Activated naive CD4-positive, alpha-beta T cell treated with anti-CD3 and anti-CD28 coated beads for 36 hours (primary cell): ENCODE measurements around the gene JPH2. TPM values are rescaled to one million over a fixed set of nuclear protein-coding genes. Genes with fewer than 3 reads are reported as not detected.

Source experiments
- CTCF ChIA-PET: fragments of 350-600 bp; sonication (Branson Sonifier 250); formaldehyde crosslinking; loops from one replicate; lab custom pipeline; 2021; ENCODE audit warnings: antibody characterized with exemption; lab: Charles Lee
- DNase-seq: peaks from one replicate; pipeline ENCODE4 v3.0.0-alpha.2; 2020
- H3K27ac Mint-ChIP-seq: one replicate; pipeline ENCODE4 v1.8.0; 2021; ENCODE audit warnings: mild to moderate bottlenecking, mixed read lengths
- H3K27me3 Mint-ChIP-seq: one replicate; pipeline ENCODE4 v1.8.0; 2021; ENCODE audit warnings: low read depth, mixed read lengths
- H3K36me3 Mint-ChIP-seq: one replicate; pipeline ENCODE4 v1.8.0; 2021; ENCODE audit warnings: low read depth, mixed read lengths
- H3K4me1 Mint-ChIP-seq: one replicate; pipeline ENCODE4 v1.8.0; 2021; ENCODE audit warnings: low read depth, mixed read lengths
- H3K4me3 Mint-ChIP-seq: one replicate; pipeline ENCODE4 v1.8.0; 2021; ENCODE audit warnings: mild to moderate bottlenecking, moderate library complexity, mixed read lengths
- H3K9me3 Mint-ChIP-seq: one replicate; pipeline ENCODE4 v1.8.0; 2021; ENCODE audit warnings: mixed read lengths
- intact Hi-C: fragments of 100-400 bp; cut with micrococcal nuclease; formaldehyde crosslinking; loops from one replicate; pipeline ENCODE4 v1.15.1; 2023
- total RNA-seq, 2 experiments: library from RNA; stranded (reverse); gene quantifications; one replicate each; pipeline ENCODE4 v1.2.3, GENCODE V29; 2021

JPH2 gene
- total RNA-seq, 2 experiments from 2014 or later, result not detected

DNA sequence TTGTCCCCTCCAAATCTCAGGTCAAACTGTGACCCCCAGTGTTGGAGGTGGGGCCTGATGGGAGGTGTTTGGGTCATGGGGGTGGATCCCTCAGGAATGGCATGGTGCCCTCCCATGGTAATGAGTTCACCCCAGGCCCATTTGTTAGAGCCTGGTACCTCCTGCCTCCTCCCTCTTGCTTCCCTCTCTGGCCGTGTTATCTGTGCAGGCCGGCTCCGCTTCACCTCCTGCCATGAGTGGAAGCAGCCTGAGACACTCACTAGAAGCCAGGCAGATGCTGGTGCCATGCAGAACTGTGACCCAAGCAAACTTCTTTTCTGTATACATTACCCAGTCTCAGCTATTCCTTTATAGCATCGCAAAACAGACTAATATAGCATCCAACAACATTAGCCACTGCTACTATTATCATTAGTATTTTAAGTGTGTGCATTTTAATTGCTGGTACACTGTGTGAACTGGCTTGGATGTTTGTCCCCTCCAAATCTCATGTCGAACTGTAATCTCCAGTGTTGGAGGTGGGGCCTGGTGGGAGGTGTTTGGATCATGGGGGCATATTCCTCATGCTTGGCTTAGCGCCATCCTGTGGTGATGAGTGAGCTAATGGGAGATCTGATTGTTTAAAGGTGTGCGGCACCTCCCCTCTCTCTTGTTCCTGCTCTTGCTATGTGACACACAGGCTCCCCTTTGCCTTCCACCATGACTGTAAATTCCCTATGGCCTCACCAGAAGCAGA lies 35.8 kb upstream of the JPH2 start:
- Mint-ChIP-seq H3K27me3 (no peaks in the 10 kb centered on the region), H3K36me3 (no peaks in the 10 kb centered on the region), H3K9me3 (no peaks in the 10 kb centered on the region), H3K4me1 (peaks cover 33% of the 10 kb centered on the region), H3K4me3 (no peak overlapping the region), H3K27ac (no peak overlapping the region)
- intact Hi-C loops, result no loop called here
- CTCF ChIA-PET, result interaction anchor here (3.9 kb wide), 1 partner anchor 89 kb away, joined by 24 read pairs; the partner anchor contains the start of gene FITM2
- peak; percentile 30 for DNase-seq

DNA sequence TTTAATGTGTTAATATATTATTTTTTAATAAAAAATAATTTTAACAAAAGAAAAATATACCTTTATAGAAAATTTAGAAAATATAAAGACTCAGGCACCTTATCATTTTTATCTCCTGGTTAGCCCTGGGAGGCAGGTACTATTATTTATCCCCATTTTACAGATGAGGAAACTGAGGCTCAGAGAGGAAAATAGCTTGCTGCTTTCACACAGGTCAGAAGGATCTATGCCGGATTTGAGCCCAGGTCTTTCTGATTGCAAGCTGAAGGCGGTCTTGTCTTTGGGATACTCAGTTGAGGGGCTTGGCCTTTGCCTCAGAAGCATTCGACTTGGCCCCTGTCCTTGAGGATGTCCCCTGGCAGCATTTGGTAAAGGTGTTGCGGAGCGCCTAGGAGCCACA lies 35.0 kb upstream of the JPH2 start:
- peaks cover 40% of the 10 kb centered on the region for H3K4me1 Mint-ChIP-seq

DNA sequence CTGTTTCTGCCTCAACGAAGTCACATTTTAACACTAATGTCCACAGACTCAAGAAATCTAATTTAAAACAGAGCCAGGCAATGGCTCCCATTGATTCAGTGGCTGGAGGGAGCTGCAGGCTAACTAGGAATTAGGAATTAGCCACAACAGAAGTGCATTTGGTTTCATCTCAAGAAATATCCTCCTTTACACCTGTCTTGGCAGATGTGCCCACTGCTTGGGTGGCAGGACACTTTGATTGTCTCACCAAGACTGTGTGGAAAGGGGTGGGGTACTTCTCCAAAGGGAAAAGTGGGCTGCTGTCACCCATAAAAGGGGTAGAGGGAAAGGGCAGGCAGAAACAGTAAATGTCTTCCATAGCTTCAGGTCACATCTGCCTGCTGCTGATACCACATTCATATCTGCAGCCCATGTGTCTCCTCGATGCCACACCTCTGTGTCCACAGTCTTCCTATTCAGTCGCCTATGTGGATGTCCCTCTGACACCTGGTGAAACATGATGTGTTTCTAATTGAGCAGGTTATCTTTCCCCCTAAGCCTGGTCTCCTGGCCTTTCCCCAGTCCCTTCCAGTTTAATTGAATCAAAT lies 34.5 kb upstream of the JPH2 start:
- Mint-ChIP-seq H3K27me3 (no peaks in the 10 kb centered on the region), H3K27ac (no peak overlapping the region), H3K4me3 (no peak overlapping the region), H3K36me3 (no peaks in the 10 kb centered on the region), H3K4me1 (peaks cover 40% of the 10 kb centered on the region), H3K9me3 (no peaks in the 10 kb centered on the region)
- intact Hi-C loops, result no loop called here
- CTCF ChIA-PET, result interaction anchor here (1.5 to 10.2 kb wide), 2 partner anchors 9 to 90 kb away, joined by 4 to 377 read pairs; partner anchors contain the start of gene FITM2
- no peak for DNase-seq

More for the DNA sequence above, 35.0 kb upstream of the JPH2 start:
- DNase-seq, result no peak
- intact Hi-C loops, result no loop called here
- CTCF ChIA-PET, result interaction anchor here (1.5 kb wide), 1 partner anchor 10 kb away, joined by 4 read pairs; no protein-coding TSS in a partner anchor
- Mint-ChIP-seq H3K27me3 (no peaks in the 10 kb centered on the region), H3K36me3 (no peaks in the 10 kb centered on the region), H3K4me3 (no peak overlapping the region), H3K27ac (no peak overlapping the region), H3K9me3 (no peaks in the 10 kb centered on the region)

DNA sequence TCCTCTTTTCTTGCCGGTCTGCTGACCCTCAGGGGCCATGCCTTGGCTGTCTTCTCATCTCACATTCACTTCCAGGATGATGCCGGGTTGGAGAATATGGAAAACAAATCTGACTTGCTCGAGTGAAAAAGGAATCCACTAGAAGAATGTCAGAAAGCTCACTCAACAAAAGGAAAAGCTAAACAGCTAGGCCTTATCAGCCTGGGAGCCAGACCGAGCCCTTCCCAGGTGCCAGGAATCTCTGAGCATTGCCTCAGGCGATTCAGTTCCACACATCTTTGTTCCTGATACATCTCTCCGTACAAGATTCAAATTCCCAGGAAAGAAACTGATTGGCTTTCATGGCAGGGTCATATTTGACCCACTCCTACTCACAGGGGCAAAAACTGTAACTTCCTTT lies 32.8 kb upstream of the JPH2 start:
- no peaks in the 10 kb centered on the region for H3K36me3 Mint-ChIP-seq
- H3K27me3 Mint-ChIP-seq, result no peaks in the 10 kb centered on the region
- CTCF ChIA-PET, result interaction anchor here (0.6 to 10.2 kb wide), 4 partner anchors 29 to 256 kb away, joined by 3 to 377 read pairs (median 54); partner anchors contain the start of genes FITM2 and TTPAL
- peak overlapping the region; percentile 79 for H3K27ac Mint-ChIP-seq
- DNase-seq, result no peak
- H3K4me3 Mint-ChIP-seq, result peak overlapping the region; percentile 5
- peaks cover 47% of the 10 kb centered on the region for H3K4me1 Mint-ChIP-seq
- intact Hi-C loops, result loop anchor here (5.0 to 10.0 kb wide), 3 partner anchors 53 to 745 kb away; partner anchors contain the start of genes STK4 and TOMM34
- H3K9me3 Mint-ChIP-seq, result no peaks in the 10 kb centered on the region

DNA sequence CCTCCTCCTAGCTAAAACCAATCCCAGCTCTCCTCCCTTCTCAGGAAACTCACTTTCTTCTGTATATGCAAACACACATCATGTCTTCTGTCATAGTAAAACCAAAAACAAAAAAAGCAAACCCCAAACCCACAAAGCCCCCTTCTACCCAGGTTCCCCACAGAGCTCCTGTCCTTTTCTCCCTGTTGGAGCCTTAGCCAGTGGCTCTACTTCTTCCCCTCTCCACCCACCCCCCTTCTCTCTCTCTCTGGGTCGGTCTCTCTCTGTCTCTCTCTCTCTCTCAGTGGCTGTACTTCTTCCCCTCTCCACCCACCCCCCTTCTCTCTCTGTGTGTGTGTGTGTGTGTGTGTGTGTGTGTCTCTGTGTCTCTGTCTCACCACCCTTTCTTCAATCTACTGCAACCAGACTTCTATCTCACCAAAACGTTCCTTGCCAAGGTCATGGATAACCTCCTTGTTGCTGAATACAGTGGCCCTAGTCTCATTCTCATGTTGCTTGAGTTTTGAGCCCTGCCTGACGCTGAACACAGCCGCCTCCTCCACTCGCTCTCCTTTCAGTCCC lies 32.3 kb upstream of the JPH2 start:
- DNase-seq, result no peak
- H3K9me3 Mint-ChIP-seq, result no peaks in the 10 kb centered on the region
- peak overlapping the region; percentile 36 for H3K4me3 Mint-ChIP-seq
- intact Hi-C loops, result loop anchor here (5.0 to 10.0 kb wide), 3 partner anchors 53 to 746 kb away; partner anchors contain the start of genes STK4 and TOMM34
- CTCF ChIA-PET, result interaction anchor here (0.6 to 10.2 kb wide), 15 partner anchors 11 to 390 kb away, joined by 3 to 377 read pairs (median 5); partner anchors contain the start of genes FITM2 and TTPAL
- H3K27ac Mint-ChIP-seq, result peak overlapping the region; percentile 79
- H3K36me3 Mint-ChIP-seq, result no peaks in the 10 kb centered on the region
- no peaks in the 10 kb centered on the region for H3K27me3 Mint-ChIP-seq
- peaks cover 51% of the 10 kb centered on the region for H3K4me1 Mint-ChIP-seq

DNA sequence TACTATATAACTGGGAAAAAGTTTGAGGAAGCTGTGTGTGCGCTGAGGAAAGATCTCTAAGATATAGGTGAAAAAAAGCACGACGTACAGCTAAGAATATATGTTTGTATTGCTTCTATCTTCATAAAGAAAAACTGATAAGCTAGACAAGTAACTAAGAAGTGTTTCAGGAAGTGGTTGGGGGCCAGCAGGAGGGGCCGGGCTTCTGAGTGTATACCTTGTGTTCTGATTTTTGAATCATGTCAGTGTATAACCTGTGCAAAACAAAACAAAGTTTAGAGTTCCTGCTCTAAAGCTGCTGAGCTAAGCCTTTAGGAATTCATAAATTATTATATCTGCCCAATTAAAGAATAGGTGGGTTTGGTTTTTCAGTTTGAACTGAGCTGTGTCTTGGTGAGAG lies 31.5 kb upstream of the JPH2 start:
- Mint-ChIP-seq H3K36me3 (no peaks in the 10 kb centered on the region), H3K27me3 (no peaks in the 10 kb centered on the region), H3K9me3 (no peaks in the 10 kb centered on the region), H3K4me1 (peaks cover 55% of the 10 kb centered on the region), H3K27ac (peak overlapping the region; percentile 79), H3K4me3 (peak overlapping the region; percentile 65)
- CTCF ChIA-PET, result interaction anchor here (0.6 to 10.2 kb wide), 24 partner anchors 12 to 1670 kb away, joined by 3 to 377 read pairs (median 4); partner anchors contain the start of genes FITM2, SERINC3 and TTPAL
- intact Hi-C loops, result loop anchor here (5.0 to 10.0 kb wide), 3 partner anchors 54 to 746 kb away; partner anchors contain the start of genes STK4 and TOMM34
- DNase-seq, result peak; percentile 80

DNA sequence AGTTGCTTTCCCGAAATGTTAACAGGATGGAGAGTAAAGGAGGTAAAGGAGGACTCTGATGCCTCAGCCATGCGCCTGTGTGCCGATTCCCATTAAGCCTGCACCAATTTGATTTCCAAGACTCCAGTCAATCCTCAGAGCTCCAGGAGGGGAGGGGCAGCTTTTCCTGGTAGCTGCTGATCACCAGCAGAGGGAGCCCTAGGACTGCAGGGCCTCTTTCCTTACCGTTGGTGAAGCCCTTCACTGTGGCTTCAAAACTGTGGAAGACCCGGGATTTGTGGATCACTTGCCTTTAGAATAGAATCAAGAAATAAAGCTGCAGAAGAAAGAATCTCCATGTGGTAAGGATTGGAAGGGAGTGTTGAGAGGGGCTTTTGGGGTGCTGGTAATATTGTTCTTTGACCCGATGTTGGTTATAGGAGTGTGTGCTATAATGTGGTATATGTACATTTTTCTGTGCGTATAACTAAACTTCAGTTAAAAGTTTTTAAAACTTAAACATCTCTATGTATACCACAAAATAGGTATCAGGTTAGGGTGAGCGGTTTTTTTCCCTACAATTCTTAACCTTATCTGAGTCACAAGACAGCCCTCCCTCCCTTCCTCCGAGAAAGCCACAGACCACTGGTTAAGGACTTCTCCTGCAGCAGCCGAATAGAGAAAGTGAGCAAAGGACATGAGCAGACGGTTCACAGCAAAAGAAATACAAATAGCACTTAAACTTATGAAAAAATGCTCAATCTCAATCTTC lies 30.5 kb upstream of the JPH2 start:
- intact Hi-C loops, result loop anchor here (1.0 to 10.0 kb wide), 5 partner anchors 55 to 747 kb away; partner anchors contain the start of genes FITM2, STK4 and TOMM34
- Mint-ChIP-seq H3K27me3 (no peaks in the 10 kb centered on the region), H3K36me3 (no peaks in the 10 kb centered on the region), H3K4me3 (peak overlapping the region; percentile 65), H3K9me3 (no peaks in the 10 kb centered on the region), H3K4me1 (peaks cover 55% of the 10 kb centered on the region), H3K27ac (peak overlapping the region; percentile 75)
- DNase-seq, result peak; percentile 83
- CTCF ChIA-PET, result interaction anchor here (0.5 to 10.2 kb wide), 46 partner anchors 8 to 451 kb away, joined by 3 to 377 read pairs (median 4); partner anchors contain the start of genes FITM2, GDAP1L1 and SERINC3

DNA sequence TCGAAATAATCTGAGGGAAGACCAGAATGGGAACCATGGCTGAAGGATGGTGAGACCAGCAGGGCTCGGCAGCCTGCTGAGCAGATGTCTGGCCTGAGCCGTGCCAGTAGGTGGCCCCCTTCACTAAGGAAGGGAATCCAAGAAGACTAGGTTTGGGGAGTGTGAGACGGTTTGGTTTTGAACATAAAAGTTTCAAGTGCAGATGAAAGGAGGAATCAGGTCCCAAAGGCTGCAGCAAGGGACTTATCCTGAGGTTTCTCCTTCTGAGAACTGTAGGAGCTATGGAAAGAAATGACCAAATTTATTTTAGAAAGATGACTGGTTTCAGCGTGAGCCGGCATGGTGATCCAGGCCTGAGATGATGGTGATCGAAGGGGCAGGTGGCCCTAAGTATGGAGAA lies 28.1 kb upstream of the JPH2 start:
- Mint-ChIP-seq H3K27ac (no peak overlapping the region), H3K36me3 (no peaks in the 10 kb centered on the region), H3K4me3 (no peak overlapping the region), H3K4me1 (peaks cover 57% of the 10 kb centered on the region), H3K9me3 (no peaks in the 10 kb centered on the region), H3K27me3 (no peaks in the 10 kb centered on the region)
- intact Hi-C loops, result loop anchor here (1.0 to 10.0 kb wide), 6 partner anchors 57 to 750 kb away; partner anchors contain the start of genes STK4 and TOMM34
- CTCF ChIA-PET, result interaction anchor here (0.8 to 10.2 kb wide), 15 partner anchors 17 to 517 kb away, joined by 3 to 377 read pairs (median 3); partner anchors contain the start of gene FITM2
- DNase-seq, result peak; percentile 90

DNA sequence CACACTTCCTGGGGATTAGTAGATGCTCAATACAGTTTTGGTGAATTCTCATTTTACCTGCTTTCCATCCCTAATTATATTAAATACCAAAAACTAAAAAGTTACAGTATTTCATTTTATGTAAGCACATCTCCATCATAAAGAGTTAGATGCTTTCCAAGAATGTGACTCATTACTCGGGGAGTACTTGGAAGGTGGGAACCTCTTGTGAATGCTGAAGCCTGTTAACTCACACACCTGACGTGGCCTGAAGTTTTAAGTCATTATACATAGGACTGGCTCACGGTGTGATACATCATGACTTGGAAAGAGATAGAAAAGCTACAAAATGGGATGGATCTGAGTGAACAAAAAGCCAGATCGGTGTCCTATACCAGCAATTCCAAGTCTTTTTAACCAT lies 25.8 kb upstream of the JPH2 start:
- Mint-ChIP-seq H3K27me3 (no peaks in the 10 kb centered on the region), H3K9me3 (no peaks in the 10 kb centered on the region), H3K27ac (no peak overlapping the region), H3K36me3 (peaks cover 2% of the 10 kb centered on the region), H3K4me1 (peaks cover 53% of the 10 kb centered on the region), H3K4me3 (no peak overlapping the region)
- intact Hi-C loops, result loop anchor here (5.0 to 10.0 kb wide), 4 partner anchors 385 to 752 kb away; partner anchors contain the start of genes STK4, TOMM34 and YWHAB
- DNase-seq, result no peak
- CTCF ChIA-PET, result interaction anchor here (1.2 to 10.2 kb wide), 5 partner anchors 9 to 249 kb away, joined by 3 to 377 read pairs (median 9); partner anchors contain the start of gene FITM2

DNA sequence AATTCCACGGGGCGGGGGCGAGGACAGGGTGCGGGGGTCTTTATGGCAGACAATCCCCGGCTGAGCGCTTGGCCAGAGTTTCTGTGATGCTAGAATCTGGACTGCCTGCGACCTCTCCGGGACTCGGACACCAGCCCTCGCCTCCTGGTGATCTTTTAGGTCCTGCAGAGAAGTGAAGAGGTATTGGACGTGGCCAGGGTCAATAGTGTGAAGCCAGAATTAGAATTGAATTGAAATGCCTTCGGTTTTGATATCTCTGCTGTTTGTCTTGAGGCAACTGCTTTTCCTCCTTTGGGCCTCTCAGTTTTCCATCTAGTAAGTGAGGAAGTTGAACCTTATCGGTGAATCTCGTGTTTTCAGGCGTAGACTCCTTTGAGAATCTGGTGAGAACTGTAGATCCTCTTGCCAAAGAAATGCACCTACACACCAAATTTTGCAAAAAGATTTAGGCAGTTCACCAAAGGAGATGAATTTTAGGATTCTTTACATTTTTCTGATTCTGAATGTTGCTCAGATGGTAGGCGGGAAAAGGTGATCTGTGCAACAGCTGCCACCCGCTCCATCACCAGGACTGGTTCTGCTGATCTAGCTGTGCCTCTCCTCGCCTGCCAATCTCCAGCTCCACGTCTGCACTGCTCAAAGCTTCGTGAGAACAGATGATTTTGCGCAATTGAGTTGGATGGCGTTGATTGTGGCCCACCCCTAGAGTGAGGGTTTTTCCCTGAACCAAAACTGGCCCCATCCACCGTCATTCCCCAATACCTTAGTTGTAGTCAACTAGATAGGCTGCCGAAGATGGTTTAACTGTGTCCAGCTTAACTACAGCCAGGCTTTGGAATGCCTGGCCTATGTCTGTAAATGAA lies 24.4 kb upstream of the JPH2 start:
- intact Hi-C loops, result loop anchor here (2.0 to 10.0 kb wide), 6 partner anchors 386 to 755 kb away; partner anchors contain the start of genes ADA, SRSF6, STK4 and TOMM34
- Mint-ChIP-seq H3K4me3 (peak overlapping the region; percentile 94), H3K9me3 (no peaks in the 10 kb centered on the region), H3K27ac (peak overlapping the region; percentile 92), H3K4me1 (peaks cover 58% of the 10 kb centered on the region), H3K36me3 (peaks cover 5% of the 10 kb centered on the region), H3K27me3 (no peaks in the 10 kb centered on the region)
- CTCF ChIA-PET, result interaction anchor here (1.2 to 10.2 kb wide), 3 partner anchors 10 to 398 kb away, joined by 3 to 377 read pairs (median 4); partner anchors contain the start of gene FITM2
- peak; percentile 36 for DNase-seq
